Measurements from ENCODE around the gene B3GNT2.
"Not testable (repeated sequence)": the region's sequence is repeated elsewhere in the genome, so short reads cannot be mapped to it uniquely, and the experiment has no call there.

Gene B3GNT2, protein sequence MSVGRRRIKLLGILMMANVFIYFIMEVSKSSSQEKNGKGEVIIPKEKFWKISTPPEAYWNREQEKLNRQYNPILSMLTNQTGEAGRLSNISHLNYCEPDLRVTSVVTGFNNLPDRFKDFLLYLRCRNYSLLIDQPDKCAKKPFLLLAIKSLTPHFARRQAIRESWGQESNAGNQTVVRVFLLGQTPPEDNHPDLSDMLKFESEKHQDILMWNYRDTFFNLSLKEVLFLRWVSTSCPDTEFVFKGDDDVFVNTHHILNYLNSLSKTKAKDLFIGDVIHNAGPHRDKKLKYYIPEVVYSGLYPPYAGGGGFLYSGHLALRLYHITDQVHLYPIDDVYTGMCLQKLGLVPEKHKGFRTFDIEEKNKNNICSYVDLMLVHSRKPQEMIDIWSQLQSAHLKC

DNA sequence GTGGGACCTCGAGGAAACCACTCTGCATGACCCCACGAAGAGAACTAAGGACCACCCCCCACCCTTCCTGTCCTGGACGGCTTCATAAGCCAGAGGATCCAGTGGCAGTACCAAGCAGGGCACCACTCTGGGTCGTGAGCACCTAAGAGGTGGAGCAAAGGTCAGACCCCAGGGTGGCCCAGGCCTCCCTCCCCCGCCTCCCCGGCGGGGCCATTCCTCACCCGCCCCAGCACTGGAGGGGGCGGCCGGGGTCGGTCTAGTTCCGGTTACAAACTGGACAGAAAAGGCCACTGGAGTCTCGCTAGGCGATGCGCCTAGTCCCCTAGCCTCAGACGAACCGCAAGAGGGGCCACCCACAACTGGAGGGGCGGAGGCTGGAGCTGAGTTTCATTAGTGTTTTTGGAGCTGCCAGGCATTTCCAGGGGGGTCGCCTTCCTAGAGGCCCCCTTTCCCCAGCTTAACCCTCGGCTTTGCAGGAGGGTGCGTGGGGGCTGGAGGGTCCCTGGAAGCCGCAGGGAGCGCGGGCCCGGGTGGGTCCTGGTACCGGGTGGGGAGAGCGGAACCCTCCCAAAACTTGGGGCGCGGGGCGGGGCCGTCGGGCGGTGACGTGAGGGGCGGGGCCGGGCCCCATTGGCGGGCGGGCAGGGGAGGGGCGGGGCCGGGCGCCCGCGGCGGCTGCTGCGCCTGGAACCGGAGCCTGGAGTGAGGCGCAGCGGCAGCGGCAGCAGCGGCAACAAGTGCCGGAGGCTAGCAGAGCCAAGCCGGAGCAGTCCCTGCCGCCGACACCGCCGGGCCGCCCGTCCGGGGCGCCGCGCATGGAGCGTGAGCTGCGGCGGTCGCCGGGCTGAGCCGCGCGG is at the start of gene B3GNT2:
B3GNT2 (plus strand) TSS at position 695 of the 857 bp plus-strand sequence. CDS start 26,106 bp downstream, outside the sequence.
- DNase-seq (ENCODE audit: low read depth in 2 of 2) = peak; percentile 78 to 79

DNA sequence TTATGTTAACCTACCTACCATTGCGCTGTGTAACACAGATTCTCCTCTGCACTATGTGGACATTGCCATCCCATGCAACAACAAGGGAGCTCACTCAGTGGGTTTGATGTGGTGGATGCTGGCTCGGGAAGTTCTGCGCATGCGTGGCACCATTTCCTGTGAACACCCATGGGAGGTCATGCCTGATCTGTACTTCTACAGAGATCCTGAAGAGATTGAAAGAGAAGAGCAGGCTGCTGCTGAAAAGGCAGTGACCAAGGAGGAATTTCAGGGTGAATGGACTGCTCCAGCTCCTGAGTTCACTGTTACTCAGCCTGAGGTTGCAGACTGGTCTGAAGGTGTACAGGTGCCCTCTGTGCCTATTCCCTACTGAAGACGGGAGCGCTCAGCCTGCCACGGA is 49.1 kb upstream of the B3GNT2 start:
- DNase-seq (ENCODE audit: low read depth in 2 of 2) = peak in 1 of 2 donors; percentile 1

DNA sequence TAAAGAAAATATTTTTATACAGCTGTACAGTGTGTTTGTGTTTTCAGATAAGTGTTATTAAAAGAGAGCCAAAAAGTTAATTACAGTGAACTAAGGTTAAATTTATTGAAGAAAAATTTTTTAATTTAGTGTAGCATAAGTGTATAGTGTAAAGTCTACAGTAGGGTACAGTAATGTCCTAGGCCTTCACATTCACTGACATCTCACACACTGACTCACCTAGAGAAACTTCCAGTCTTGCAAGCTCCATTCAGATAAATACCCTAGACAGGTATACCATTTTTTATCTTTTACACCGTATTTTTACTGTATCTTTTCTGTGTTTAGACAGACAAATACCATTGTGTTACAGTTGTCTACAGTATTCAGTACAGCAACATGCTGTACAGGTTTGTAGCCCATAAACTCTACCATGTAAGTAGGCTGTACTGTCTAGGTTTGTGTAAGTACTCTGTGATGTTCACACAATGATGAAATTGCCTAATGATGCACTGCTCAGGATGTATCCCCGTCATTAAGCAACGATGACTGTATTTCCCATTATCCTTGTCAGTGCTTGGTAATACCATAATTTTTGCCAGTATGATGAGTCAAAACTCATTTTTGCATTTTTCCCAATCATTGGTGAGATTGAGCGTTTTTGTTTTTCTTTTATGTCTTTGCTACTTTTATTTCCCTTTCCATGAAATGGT is 48.2 kb upstream of the B3GNT2 start:
- DNase-seq (ENCODE audit: low read depth in 2 of 2) = no peak

DNA sequence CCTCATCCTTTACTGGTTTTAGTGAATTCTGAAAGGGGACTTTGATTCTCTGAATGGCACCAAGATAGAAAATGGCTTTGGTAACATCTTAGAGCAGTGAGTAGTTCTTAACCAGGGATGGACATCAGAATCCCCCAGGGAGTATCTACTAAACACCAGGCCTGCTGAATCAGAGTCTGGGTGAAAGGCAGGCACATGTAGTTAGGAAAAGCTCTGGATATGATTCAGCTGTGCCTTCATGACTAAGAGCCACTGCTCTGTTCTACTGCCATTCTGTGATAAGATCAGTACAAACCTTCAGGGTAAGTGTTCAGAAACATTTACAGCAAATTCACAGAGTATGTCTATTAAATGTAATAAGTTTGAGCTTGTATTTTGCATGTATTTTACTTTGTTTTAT is 46.2 kb upstream of the B3GNT2 start:
- DNase-seq (ENCODE audit: low read depth in 2 of 2) = no peak

DNA sequence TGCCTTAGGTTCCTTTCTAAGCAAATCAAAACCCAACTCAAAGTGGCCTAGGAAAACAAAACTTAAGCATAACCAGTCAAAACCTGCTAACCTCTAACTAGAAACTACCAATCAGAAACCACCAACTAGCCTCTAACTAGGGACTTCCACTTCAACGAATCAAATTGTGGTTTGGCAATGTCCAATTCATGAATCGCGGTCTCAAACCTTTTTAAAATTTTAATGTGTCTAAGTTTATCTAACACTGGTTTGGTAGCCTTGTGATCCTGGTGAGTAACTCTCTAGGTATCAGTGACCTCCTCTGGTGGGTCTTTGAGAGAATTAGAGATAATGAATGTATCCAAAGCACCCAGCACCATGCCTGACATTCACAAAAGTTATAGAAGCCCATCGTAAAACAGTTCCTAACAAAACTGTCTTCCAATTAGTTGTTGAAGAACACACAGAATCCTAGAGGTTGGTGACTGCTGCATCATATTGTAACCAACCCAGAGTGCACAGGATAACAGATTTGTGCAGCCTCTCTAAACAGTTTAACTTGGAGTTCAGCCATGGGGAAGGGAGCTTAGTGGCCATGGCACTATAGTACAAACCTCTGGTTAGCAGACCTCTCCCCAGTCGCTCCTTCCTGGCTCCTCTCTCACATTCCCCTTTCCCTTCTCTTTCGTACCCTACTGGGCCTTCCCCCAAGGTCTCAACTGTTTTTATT is 45.2 kb upstream of the B3GNT2 start:
- DNase-seq (ENCODE audit: low read depth in 2 of 2) = no peak

DNA sequence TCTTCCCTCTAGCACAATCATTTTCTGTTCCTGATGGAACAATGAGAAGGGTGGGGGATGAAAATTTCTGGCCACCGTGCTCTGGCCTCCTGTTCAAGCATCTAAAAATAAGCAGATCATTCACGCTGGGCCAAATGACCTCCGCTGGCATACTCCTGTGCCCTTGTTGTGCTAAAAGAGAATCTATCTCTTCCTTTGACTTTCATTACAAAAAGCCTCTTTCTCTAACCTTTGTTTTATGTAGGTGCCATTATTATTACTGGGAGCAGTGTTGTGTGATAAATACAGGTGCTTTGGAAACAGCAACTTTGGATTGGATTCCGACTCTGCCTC is 44.6 kb upstream of the B3GNT2 start:
- DNase-seq (ENCODE audit: low read depth in 2 of 2) = no peak

DNA sequence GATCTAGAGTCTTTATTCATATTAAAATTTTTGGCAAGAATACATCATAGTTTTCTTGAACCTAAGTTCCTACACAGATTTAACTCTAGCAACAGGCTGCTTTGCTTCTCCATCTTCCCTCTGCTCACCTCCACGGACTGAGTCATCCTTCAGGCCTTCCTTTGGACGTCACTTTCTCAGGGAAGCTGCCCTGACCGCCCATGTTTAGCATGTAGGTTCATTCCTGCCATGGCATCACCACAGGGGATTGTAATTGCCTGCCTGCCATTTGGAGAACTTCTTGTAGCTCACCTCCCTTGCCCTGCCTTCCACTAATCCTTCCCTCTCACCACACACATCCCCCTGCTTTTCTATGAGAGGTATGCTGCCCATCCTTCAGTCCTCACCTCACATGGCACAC is 43.9 kb upstream of the B3GNT2 start:
- DNase-seq (ENCODE audit: low read depth in 2 of 2) = no peak

DNA sequence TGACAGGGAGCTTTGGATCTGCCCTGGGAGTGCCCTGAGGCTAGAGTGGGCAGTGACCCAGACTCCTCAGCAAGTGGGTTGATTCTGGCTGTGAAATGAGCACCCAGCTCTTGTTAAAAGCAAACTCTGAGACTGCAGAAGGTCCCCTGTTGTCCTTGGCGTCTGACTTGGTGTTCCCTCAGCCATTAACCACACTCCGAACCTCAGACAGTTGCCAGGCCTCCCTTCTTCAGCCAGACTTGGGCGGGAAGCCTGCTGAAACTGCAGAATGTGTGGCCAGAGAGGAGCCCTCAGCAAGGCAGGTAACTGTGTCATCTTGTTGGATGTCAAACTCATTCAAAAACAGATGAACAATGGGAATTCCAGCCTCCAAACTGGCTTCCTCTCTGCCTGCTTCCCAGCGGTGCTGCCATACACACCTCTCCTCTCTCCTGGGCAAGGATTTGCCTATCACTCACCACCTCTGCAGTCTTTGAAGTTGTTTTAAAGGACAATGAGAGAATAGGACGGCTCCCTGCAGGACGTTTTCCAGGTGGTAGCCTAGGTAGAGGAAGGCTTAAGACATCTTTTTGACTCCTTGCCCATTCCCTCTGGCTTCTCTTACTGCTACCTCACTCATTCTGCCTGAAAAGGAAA is 38.9 kb upstream of the B3GNT2 start:
- DNase-seq (ENCODE audit: low read depth in 2 of 2) = no peak

DNA sequence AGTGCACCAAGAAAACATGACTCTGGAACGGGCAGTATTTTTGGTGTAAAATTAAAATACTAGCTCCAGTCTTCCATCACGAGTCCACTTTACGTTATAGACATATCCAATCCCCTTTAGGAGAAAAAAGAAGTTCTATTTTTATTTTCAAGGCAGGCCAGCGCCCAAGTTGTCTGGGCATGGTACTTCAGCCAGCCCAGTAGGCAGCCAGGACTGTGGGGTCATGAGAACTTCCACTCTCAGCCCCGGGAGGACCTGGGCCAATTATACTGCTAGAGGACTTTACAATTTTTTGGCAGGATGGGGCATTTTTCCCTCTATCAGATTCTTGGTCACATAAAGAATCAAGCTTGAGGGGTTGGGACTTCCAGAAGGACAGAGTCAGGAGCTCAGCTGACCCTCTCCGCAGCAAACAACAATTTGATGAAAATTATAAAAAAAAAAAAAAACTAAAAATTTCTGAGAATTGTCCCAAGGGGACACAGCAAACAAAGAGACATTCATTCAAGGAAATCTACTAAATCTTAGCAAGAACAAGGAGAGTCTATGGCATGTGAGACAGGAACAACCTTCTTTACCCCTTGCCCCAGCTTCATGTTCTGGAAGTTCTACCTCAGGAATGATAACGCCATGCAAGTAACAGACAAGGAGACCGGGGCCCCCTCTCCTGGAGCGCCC is 37.3 kb upstream of the B3GNT2 start:
- DNase-seq (ENCODE audit: low read depth in 2 of 2) = no peak

DNA sequence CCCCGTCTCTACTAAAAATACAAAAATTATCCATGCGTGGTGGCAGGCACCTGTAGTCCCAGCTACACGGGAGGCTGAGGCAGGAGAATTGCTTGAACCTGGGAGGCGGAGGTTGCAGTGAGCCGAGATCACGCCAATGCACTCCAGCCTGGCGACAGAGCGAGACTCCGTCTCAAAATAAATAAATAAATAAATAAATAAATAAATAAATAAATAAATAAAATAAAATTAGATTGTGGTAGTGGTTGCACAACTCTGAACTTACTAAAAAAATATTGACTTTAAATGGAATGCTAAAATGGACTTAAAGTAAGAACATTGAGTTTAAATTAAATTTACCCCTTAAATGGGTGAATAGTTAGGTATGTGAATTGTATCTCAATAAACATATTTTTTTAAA is 35.2 kb upstream of the B3GNT2 start:
- not testable (repeated sequence) for DNase-seq (ENCODE audit: low read depth in 2 of 2)

DNA sequence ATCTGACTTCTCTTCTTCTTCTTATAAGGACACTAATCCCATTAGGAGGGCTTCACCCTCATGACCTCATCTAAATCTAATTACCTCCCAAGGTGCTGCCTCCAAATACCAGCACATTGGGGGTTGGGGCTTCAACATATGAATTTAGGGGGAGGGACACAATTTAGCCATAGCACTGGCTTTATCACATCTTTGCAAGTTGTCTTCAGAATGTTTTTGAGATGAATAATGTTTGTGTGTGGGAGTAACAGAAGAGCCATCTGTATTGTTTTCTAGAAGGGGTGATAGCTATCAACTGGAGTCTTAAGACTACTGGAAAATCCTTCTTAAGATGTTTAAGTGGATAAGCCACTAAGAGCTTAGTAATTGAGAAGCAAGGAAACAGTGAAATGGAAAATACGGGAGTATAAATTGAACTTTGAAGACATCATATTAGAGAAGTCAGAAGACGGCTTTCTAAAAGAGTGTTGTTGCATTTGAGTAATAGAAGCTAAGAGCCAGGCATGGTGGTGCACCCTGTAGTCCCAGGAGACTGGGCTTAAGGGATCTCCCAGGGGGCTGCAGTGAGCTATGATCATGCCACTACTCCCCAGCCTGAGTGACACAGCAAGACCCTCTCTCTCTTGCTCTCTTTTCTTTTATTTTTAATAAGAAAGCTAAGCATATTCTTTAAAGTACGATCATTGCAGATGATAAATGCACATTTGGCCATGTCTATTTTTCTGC is 32.6 kb upstream of the B3GNT2 start:
- DNase-seq (ENCODE audit: low read depth in 2 of 2) = no peak

DNA sequence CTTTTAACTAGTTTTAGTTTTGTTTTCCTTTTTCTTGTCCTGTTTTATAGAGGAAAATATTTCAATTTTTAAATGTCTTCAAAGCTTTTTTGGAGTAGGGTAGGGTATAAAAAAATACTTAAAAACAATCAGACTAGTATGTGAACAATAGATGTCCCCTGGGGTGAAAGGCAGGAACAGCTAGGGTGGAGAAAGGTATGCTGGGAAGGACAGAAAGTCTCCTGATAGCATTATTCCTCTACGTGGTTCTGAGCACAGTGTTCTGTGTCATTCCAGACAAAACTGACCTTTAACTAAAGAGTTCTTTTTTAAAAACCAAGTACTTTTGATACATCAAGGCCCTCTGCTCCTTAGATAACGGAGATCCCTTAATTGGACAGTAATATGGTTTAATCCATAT is 32.1 kb upstream of the B3GNT2 start:
- no peak for DNase-seq (ENCODE audit: low read depth in 2 of 2)

DNA sequence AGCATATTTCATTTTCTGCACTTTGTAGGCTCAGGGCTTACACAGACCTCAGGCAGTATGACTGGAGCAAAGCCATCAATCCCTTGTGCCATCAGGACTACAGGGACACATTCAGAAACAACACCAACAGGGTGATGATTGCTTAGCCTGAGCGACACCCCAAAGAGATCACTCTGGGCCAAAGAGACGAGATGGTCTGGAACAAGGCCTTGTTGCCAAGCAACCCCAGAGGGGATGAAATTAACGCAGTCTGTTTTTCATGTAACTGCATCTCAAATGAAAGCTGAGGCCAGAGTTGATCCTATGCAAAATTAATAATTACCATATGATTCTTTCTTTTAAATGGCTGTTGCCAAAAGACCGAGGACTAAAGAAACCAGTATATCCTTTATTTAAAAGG is 20.2 kb upstream of the B3GNT2 start:
- no peak for DNase-seq (ENCODE audit: low read depth in 2 of 2)

DNA sequence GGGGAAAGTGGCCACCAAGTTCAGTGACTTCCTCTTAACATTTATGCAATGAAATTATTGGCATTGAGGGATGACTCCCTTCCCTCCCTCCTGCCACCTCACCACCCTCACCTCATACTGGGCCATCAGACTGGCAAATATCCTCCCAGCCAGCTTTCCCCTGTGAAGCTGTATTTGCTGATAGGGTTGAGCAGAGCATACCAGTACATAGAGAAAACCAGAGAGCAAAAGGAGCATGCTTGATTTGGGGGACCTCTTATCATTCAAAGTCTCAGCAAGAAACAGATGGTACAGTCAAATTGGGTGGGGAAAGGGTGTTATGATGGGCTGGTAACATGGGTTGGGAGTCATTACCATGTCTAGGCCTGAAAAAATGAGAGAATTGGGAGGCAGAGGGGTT is 19.1 kb upstream of the B3GNT2 start:
- DNase-seq (ENCODE audit: low read depth in 2 of 2) = no peak

DNA sequence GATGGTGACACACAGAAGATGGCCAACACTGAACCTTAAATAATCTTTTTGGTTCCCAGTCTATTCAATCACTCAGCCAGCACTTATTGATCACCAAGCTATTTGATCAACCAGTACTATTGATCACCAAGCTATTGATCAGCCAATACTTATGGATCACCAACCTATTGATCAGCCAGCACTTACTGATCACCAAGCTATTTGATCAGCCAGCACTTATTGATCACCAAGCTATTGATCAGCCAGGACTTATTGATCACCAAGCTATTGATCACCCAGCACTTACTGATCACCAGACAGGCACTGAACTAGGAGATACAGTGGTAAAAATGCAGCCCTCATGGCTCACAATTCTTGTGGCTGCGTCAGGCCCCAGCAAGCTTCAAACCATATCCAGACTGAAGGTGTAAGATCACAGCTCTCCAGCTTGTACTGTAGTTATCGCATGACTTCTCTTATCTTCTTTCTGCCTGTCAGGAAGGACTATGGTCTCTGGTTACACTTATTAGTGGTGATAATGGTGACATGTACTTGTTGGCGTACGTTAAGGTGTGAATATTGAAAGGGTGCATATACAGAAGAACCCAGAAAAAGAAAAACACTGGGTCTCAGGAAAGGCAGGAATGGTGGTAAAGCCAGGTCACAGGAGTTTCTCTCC is 18.4 kb upstream of the B3GNT2 start:
- no peak for DNase-seq (ENCODE audit: low read depth in 2 of 2)

DNA sequence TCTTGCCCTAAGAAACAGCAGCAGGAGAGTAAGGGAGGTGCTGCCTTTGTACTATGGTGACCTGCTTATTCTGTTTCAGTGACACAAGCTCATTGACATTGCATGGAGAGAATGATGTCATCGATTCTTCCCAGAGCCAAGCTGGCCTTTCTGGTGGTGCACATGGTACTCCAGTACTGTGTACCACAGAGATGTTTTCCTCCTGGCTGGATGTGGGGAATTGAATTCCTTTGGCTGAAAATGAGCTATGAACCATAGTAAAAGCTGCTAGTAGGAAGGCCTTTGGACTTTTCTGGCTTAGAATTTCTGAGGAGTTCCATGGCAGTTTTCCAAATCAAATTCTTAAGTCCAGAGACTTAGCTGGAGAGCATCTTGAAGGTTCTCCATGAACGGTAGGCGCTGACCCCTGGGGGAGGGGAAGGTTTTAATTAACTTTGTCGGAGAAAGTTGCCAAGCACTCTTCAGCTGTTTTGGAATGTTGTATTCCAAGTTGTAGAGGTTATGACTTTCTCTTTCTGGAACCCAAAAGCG is 17.1 kb upstream of the B3GNT2 start:
- no peak for DNase-seq (ENCODE audit: low read depth in 2 of 2)

DNA sequence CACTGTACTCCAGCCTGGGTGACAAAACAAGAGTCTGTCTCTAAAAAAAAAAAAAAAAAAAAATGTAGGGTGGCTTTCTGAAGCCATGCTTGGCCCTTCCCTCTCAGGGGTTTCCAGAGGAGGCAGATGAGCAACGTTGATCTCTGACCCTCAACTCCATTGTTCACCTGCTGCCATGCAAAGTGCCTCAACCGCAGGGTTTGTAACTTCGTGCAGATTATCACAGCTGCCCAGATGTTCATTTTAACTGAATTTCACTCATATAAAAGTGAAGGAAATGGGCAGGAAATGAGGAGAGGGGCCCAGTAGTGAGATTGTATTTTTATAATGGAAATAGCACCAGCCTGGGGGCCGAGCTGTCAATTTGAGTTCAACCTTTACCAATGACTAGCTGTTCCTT is 14.9 kb upstream of the B3GNT2 start:
- no peak for DNase-seq (ENCODE audit: low read depth in 2 of 2)

DNA sequence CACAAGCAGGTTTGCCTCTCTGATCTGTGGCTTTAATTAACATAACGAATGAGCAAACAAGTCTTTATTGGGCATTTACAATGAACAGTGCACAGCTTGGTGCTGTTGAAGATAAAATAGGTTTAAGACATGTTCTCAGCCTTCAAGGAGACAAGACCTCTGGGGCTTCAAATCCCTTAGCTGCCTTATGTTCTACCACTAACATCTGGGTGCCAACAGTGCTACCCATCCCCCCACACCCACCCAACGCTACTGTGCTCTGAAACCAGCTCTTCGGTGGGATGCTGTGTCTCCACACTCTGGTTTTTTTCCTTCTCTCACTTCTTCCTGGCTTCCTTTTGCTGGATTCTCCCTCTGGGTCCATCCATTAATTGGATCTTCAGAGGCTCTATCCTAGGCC is 14.1 kb upstream of the B3GNT2 start:
- no peak for DNase-seq (ENCODE audit: low read depth in 2 of 2)

DNA sequence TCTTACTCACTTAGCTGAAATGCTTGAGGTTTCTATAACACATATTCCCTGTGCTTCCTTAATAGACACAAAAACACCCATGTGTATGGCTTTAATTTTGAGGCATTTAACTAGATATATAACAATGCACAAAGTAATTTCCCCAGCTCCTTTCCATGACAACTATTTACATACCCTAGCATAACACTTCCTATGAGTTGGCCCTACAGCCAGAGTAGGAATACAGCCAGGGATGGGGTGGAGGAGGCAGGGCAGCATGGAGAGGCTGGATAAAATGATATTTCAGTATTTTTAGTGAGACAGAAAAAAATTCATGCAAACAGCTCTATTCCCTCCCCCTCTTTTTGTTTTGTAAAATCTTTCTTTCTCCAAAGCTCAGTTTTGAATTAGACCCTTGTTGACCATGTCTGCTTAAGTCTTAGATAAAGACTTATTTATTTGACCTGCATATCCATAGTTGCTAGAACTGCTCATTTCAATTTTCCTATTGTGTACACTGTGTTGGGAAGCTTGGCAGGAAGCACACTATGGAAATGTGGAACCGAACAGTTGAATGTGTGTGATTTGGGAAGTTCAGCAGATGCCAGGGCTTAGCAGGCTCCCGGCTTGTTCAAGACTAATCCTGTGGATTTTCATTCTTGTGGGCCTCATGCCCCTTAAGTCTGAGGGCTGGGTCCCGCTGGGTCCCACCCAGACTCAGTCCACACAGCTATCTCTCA is 11.2 kb upstream of the B3GNT2 start:
- no peak for DNase-seq (ENCODE audit: low read depth in 2 of 2)

Data from stimulated activated CD8-positive, alpha-beta memory T cell treated with anti-CD3 and anti-CD28 coated beads, Interleukin-15, amount 100 ng/mL, for 48 hours (primary cell).